PC-3 (cell line): Measurements from ENCODE around the gene CCDC66. TPM values are rescaled to one million over a fixed set of nuclear protein-coding genes. Genes with fewer than 3 reads are reported as not detected.

Experiments used
- ATAC-seq: fragments of 200-7000 bp; cut with Tn5 transposase; 2 replicates; pipeline ENCODE4 v1.9.1; 2020; ENCODE audit warnings: mild to moderate bottlenecking, moderate library complexity
- BruUV-seq: library from RNA; stranded (reverse); fragments of 400-500 nt; replicated peaks from 2 replicates; lab custom pipeline; 2021; lab: Mats Ljungman, UMichigan
- CTCF ChIA-PET: fragments of 300-600 bp; sonication (Branson Sonifier 250); formaldehyde crosslinking; loops from one replicate; lab custom pipeline; 2022; ENCODE audit warnings: antibody characterized with exemption; lab: Charles Lee
- POLR2A ChIA-PET: fragments of 300-600 bp; sonication (Branson Sonifier 250); formaldehyde crosslinking; loops from one replicate; lab custom pipeline; 2022; ENCODE audit warnings: antibody characterized with exemption; ENCODE audit not compliant: unreplicated experiment; lab: Charles Lee
- DNase-seq: peaks from one replicate; pipeline ENCODE4 v3.0.0-alpha.2; 2015
- H2AFZ ChIP-seq: fragments of 300-600 bp; sonication (generic); 2 replicates; pipeline ENCODE4 v1.6.0; 2016; ENCODE audit warnings: antibody characterized with exemption, low read length
- H3F3A ChIP-seq: fragments of 300-600 bp; sonication (generic); one replicate; pipeline ENCODE4 v1.6.0; 2017; ENCODE audit warnings: antibody characterized with exemption, low read length, control low read depth, mild to moderate bottlenecking; ENCODE audit not compliant: unreplicated experiment
- H3K27ac ChIP-seq: fragments of 300-600 bp; sonication (generic); 2 replicates; pipeline ENCODE4 v1.5.1; 2016; ENCODE audit warnings: mild to moderate bottlenecking, low read length
- H3K27me3 ChIP-seq: fragments of 300-600 bp; sonication (generic); 2 replicates; pipeline ENCODE4 v1.6.1; 2016; ENCODE audit warnings: low read length, mixed read lengths
- H3K36me3 ChIP-seq: fragments of 300-600 bp; sonication (generic); 2 replicates; pipeline ENCODE4 v1.6.1; 2016; ENCODE audit warnings: low read depth, mixed run types, low read length, mixed read lengths
- H3K4me1 ChIP-seq: fragments of 300-600 bp; sonication (generic); 2 replicates; pipeline ENCODE4 v1.5.1; 2016; ENCODE audit warnings: low read length; ENCODE audit not compliant: insufficient read depth
- H3K4me2 ChIP-seq: fragments of 300-600 bp; sonication (generic); 2 replicates; pipeline ENCODE4 v1.6.0; 2016; ENCODE audit warnings: low read length
- H3K4me3 ChIP-seq: fragments of 300-600 bp; sonication (generic); 2 replicates; pipeline ENCODE4 v1.5.1; 2016; ENCODE audit warnings: mild to moderate bottlenecking, low read length, mixed read lengths
- H3K79me2 ChIP-seq: fragments of 300-600 bp; sonication (generic); 2 replicates; pipeline ENCODE4 v1.6.1; 2017; ENCODE audit warnings: low read length, mixed read lengths
- H3K9ac ChIP-seq: fragments of 300-600 bp; sonication (generic); 2 replicates; pipeline ENCODE4 v1.6.0; 2016; ENCODE audit warnings: mild to moderate bottlenecking, low read length
- H3K9me2 ChIP-seq: fragments of 300-600 bp; sonication (generic); replicated peaks from 2 replicates; pipeline ENCODE4 v1.6.1; 2016; ENCODE audit warnings: mixed run types, low read length, mixed read lengths
- H3K9me3 ChIP-seq: fragments of 300-600 bp; sonication (generic); 2 replicates; pipeline ENCODE4 v1.6.1; 2016; ENCODE audit warnings: low read length, mixed read lengths
- H4K20me1 ChIP-seq: fragments of 300-600 bp; sonication (generic); 2 replicates; pipeline ENCODE4 v1.6.1; 2016; ENCODE audit warnings: low read length, mixed read lengths
- CTCF ChIP-seq: fragments of 300-600 bp; sonication (generic); conservative IDR thresholded peaks from 2 replicates; pipeline ENCODE4 v1.5.1; 2017; ENCODE audit warnings: antibody characterized with exemption, low read depth, mild to moderate bottlenecking, low read length
- EZH2 ChIP-seq: fragments of 300-600 bp; sonication (generic); IDR thresholded peaks from one replicate; pipeline ENCODE4 v1.6.1; 2017; ENCODE audit warnings: antibody characterized with exemption, mild to moderate bottlenecking, low read length; ENCODE audit not compliant: unreplicated experiment
- EZH2phosphoT487 ChIP-seq: fragments of 300-600 bp; sonication (generic); IDR thresholded peaks from 2 replicates; pipeline ENCODE4 v1.6.1; 2018; ENCODE audit warnings: mild to moderate bottlenecking, antibody characterized with exemption, low read length, borderline replicate concordance
- intact Hi-C: fragments of 100-400 bp; cut with micrococcal nuclease; formaldehyde crosslinking; loops from 2 replicates; pipeline ENCODE4 v1.9.0; 2023
- total RNA-seq: library from RNA; depleted of rRNA; stranded (reverse); fragments of >200 nt; gene quantifications from 2 replicates; pipeline ENCODE4 v1.2.3, GENCODE V29; 2014

The CCDC66 gene
- total RNA-seq, 1 experiment from 2014 or later: 17.3 TPM

- intact Hi-C loops: no loop called here
- no peak for DNase-seq
- Histone ChIP-seq H4K20me1 (no peaks in the 10 kb centered on the region), H2AFZ (no peak overlapping the region), H3K27ac (no peak overlapping the region), H3K9me3 (no peaks in the 10 kb centered on the region), H3K4me1 (no peaks in the 10 kb centered on the region), H3K27me3 (no peaks in the 10 kb centered on the region), H3K36me3 (peaks cover 35% of the 10 kb centered on the region), H3K9ac (no peak overlapping the region), H3K4me2 (no peak overlapping the region), H3K9me2 (no peaks in the 10 kb centered on the region), H3K79me2 (no peaks in the 10 kb centered on the region), H3F3A (no peaks in the 10 kb centered on the region), H3K4me3 (no peak overlapping the region)
- no peak for TF ChIP-seq EZH2phosphoT487
- TF ChIP-seq CTCF: no peak
- TF ChIP-seq EZH2: no peak
- ChIA-PET CTCF (no interaction called here), POLR2A (interaction anchor here (0.6 kb wide), 1 partner anchor 54 kb away, joined by 3 read pairs; the partner anchor contains the start of gene TASOR)
- ATAC-seq: no peak; the same call in 1 of the 2 replicates
- BruUV-seq: no TSS peak
Measured at GRCh38 chr3:56629047-56629446, 72.1 kb downstream of the CCDC66 start.

GRCh38 chr3:56629451-56629850 is 72.5 kb downstream of the CCDC66 start:
- POLR2A ChIA-PET: interaction anchor here (0.6 kb wide), 1 partner anchor 53 kb away, joined by 3 read pairs; the partner anchor contains the start of gene TASOR
- Histone ChIP-seq H4K20me1 (no peaks in the 10 kb centered on the region), H3K4me1 (no peaks in the 10 kb centered on the region), H3K27me3 (no peaks in the 10 kb centered on the region), H3K9ac (no peak overlapping the region), H3K9me2 (no peaks in the 10 kb centered on the region), H2AFZ (no peak overlapping the region), H3K4me3 (no peak overlapping the region), H3K9me3 (no peaks in the 10 kb centered on the region), H3F3A (no peaks in the 10 kb centered on the region), H3K79me2 (no peaks in the 10 kb centered on the region), H3K36me3 (peaks cover 31% of the 10 kb centered on the region), H3K27ac (no peak overlapping the region), H3K4me2 (no peak overlapping the region)
- CTCF ChIA-PET: no interaction called here
- no peak for DNase-seq
- intact Hi-C loops: no loop called here
- no peak for TF ChIP-seq CTCF
- TF ChIP-seq EZH2phosphoT487: no peak
- TF ChIP-seq EZH2: no peak
- ATAC-seq: no peak
- no TSS peak for BruUV-seq

- Histone ChIP-seq H3K27ac (no peak overlapping the region), H3K4me1 (no peaks in the 10 kb centered on the region), H4K20me1 (no peaks in the 10 kb centered on the region), H2AFZ (no peak overlapping the region), H3K4me2 (no peak overlapping the region), H3K9me2 (no peaks in the 10 kb centered on the region), H3K9me3 (no peaks in the 10 kb centered on the region), H3K27me3 (no peaks in the 10 kb centered on the region), H3K4me3 (no peak overlapping the region), H3K9ac (no peak overlapping the region), H3K36me3 (peaks cover 25% of the 10 kb centered on the region), H3K79me2 (no peaks in the 10 kb centered on the region), H3F3A (no peaks in the 10 kb centered on the region)
- BruUV-seq: no TSS peak
- ATAC-seq: no peak
- no peak for TF ChIP-seq EZH2
- no peak for TF ChIP-seq CTCF
- no peak for TF ChIP-seq EZH2phosphoT487
- no peak for DNase-seq
- POLR2A ChIA-PET: no interaction called here
- CTCF ChIA-PET: no interaction called here
- intact Hi-C loops: no loop called here
Measured at GRCh38 chr3:56630966-56631365, 74.0 kb downstream of the CCDC66 start.
